GF-D8 (cell line): ENCODE data around the gene CDHR4.
"Not testable (repeated sequence)": the region's sequence is repeated elsewhere in the genome, so short reads cannot be mapped to it uniquely, and the experiment has no call there.

ENCODE experiments used
- DNase-seq: peaks from one replicate; lab custom pipeline; 2025; lab: John Stamatoyannopoulos, UW

The CDHR4 gene, protein sequence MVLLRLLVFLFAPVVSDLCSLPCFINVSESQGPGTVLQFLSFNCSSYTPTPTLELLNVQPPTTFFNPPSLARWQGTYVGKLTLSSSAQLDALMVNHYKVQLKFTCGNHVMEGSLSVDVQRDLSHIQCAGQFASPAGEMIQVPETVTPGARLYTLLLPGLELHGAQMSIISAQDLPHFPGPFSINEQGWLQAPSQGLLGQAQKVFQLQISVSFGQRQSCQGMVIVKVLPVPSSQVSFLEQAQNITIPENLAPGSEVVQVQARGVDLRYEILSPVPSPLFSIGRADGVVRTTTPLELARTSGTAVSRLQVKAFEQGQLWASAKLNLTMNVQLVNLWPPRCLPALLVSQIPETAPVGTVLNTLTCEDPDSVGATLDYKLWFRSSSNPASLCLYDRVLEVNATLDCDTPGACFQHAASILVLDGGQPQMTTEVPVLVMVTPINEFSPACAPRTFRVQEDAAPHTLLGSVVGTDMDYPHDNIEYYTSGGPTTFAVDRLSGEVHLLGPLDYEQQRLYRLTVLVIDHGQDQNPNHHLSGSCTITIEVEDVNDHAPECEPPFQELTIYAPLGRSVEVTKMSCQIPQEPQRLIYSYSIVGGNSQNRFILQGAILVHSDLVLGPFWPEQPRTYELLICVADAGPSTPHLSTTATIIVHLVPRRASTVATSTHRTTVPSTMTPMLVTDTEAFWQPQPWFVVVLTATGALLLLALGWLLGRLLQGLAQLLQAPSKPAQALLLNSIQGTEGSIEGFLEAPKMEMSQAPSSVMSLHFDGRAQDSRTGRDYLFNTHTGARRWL

DNA sequence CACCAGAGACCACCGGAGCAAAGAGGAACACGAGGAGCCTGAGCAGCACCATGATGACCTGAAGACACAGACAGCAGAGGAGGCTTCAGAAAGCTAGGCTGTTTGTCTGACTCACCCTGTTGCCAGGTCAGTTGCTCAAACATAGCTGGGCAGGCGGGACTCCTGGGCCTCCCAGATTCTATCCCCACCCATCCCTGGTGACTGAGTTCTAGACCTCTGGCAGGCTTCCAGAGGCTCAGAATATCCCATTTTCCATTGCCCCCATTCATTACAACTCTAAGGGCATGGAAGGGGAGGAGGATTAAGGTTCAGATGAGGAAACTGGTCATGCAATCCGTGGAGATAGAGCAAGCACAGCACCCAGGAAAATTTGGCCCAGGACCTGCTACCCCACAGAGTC lies at the start of gene CDHR4:
TSS of gene CDHR4 (minus strand) at position 113 of the 400 bp plus-strand sequence. CDS start at position 52, 61 bp downstream.
- DNase-seq = no peak

DNA sequence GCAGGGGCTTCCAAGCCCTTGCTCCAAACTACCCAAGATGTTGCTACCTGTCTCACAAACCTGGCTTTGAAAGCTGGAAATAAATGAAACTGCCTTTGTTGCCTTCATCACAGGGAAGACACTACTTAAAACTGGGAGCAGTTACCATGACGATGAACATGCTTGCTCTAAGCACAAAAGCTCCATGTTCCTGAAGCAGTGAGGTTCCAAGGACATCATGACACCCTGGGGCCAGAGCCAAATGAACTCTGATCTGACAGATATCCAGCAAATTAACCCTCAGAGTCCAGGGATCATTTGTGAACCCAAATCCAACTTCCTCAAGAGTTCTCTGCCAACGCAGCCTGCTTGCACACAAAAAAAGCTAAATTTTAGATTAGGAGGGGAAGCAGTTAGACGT lies 46.0 kb upstream of the CDHR4 start:
- DNase-seq = no peak

DNA sequence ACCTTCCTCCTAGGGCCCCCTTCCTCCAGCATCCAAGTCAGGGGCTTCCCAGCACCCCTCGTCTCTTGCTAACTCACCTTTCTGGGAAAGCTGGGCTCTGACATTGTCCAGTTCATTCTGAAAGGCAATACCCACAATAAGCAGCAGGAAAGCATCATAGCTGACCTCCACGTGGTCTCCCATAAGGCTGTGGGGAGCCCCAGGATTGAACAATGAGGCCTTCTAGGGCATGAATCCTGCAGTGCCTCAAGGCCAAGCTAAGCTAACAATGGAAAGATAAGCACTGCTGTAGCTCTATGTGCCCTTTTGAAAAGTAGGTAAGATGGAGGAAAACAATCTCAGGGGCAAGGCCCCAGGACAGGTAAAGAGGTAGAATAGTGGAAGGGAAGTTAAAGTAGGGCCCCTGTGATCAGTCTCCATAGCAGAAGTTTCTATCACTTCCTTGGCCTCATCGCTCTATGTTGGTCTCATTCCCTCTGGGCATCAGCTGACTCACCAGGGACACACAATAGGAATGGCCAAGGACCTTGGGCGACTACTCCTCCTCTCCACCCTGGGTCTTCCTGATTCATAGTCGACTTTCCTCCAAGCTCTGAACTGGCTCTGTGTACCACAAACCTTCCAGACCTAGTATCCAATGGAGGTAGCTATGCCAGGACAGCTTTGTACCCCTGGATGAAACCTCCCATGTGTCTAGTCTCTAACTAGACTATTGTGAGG lies 45.0 kb upstream of the CDHR4 start:
- no peak for DNase-seq

DNA sequence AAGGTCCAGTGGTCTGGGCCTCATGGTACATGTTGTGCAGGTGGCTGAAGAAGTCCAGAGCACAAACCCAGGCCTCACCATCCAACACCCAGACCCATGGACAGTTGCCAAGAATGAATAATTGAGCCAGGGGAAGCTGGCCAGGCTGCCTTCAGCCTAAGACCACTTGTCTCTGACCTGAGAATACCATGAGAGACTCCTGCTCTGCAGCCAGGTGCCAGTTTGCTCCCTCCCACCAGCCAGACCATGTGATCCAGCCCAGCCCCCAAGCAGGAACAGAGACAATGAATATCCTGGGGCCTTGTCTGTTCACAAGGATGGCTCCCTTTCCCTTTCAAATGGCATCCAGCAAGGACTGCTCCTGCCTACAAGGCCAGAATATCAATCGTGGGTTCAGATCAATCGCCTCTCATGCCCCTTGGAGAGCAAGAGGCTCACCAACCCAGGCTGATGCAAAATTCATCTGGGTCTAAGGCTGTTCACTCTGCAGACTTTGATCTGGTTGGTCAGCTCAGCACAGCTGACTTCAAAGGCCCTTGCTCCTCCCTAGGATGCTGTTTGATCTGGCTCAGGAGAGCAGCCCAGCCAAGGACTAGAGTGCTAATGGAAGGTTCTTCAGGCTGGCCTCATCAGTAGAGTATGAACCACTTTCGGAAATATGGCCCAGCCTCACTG lies 43.3 kb upstream of the CDHR4 start:
- no peak for DNase-seq

DNA sequence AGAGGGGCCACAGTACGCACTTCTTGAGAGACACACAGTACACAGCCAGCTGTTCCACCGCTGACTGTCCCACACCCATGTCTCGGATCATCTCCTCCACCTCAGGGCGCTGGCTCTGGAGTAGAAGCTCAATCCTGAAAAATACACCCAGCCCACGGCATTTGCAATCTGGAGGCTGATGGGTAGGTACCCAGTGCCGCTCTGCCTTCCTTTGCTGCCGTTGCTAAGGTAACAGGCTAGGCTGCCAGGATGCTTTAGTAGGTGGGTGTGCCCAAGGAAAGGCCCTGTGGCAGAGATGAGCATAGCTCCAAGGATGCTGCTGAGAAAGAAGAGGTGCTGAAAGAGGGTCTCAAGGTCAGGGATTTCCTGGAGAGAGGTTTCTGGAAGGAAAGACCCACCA lies 42.1 kb upstream of the CDHR4 start:
- no peak for DNase-seq

DNA sequence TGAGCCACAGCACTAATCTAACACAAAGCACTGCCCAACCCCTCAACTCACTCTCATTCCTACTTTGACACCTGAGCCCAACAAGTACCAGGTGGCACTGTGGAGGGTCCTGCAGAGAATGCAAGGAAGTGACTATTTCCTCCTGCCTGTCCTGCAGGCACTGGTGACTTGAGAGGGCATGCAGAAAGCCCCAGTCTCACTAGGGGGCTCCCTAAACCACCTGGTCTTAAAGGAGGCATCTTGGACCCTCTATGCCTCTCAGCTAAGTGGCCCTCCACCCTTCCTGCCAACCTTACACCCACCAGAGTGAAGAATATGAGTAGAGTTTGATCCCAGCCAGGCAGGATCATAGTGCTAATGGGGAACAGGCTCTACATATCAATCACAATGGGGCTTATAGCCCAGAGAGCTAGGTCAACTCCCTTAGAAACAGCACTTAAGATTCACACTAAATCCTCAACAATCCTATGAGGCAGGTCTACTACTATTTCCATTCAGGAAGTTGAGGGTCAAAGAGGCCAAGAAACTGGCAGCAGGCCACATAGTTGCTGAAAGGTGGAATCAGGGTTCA lies 41.5 kb upstream of the CDHR4 start:
- no peak for DNase-seq

DNA sequence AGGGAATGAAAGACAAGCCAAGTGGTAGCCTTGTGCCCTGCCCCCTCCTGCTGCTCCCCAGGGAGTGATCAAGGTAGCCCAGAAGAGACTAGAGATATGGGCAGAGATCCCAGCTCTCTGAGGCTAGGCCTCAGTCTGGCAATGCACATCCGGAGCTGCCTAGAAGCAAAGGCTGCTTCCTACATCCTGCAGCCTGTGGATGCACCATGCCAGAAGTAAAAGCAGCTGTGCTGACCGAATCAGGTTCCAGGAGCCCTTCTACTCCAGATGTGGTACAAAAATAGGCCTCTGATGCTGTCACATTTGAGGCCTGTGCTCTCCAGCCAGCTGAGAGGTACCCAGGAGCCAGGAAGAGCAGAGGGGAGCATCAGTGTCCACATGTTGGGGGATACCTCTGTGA lies 40.7 kb upstream of the CDHR4 start:
- DNase-seq = no peak

DNA sequence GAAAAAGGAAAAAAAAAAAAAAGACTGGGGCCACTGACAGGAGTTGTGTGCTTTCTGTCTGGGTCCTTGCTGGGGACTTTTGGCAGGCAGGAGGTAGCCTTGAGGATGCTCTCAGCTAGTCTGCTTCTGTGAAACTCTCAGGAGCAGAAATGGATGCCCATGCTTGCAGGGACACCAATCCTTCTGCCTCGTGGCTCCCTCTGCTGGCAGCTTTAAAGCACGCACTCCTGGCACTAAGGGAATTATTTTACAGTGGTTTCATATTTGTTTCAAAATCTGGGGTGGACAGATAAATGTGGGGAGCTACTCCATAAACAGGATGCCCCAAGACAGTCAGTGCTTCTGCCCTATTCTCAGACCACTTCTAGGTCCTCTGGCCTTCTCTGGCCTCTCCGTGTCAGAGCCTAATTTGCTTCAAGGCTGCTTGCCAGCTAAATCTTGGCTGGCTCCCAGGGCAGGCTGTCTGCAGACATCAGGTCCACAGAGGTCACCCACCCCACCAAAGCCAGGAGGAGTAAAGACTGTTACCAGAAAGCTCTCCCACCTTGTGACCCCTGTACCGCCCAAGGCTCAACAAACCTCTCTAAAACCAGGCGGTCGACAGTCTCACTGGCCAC lies 39.6 kb upstream of the CDHR4 start:
- peak; percentile 61 for DNase-seq

DNA sequence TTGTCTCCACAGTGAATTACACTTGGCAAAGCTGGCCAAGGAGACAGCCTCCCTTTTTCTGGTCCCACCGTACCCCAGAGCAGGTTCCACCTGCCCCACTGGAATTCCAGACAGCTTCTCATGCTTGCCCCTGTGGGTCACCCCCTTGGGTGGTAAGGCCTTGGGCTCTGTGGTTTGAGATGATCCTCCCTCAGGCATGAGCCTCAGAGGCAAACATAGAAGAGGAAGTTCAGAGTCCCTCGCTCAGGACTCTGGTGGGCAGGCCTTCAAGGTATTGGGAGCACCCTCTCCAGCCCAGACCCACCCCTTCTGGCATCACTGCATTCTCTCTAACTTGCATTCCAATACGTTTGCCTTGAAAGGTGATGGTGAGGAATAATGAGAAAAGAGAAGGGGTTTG lies 31.7 kb upstream of the CDHR4 start:
- peak; percentile 22 for DNase-seq

DNA sequence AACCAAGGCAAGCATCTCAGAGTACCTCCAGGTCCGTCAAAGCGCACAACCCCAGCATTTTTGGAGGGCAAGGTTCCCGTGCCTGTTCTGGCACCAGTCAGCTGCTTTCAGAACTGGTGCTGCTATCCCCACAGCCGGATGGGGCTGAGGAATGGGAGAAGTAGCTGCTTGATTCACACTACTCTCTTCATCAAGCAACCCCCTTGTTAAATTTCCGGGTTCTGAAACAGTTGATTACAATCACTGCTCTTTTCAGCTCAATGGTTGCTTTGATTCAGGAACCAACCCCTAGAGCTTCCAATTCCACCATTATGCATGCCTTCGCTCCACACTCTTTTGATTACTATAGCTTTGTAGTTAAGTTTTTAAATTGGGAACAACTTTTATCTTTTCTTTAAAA lies 26.3 kb upstream of the CDHR4 start:
- DNase-seq = no peak

DNA sequence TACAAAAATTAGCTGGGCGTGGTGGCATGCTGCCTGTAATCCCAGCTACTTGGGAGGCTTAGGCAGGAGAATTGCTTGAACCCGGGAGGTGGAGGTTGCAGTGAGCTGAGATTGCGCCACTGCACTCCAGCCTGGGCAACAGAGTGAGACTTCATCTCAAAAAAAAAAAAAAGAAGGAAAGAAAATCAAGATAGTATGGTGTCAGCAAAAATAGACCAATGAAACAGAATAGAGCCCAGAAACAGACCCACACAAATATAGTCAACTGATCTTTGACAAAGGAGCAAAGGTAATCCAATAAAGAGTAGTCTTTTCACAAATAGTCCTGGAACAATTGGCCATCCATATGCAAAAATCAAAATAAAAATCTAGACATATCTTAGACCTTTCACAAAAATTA lies 23.5 kb upstream of the CDHR4 start:
- not testable (repeated sequence) for DNase-seq

DNA sequence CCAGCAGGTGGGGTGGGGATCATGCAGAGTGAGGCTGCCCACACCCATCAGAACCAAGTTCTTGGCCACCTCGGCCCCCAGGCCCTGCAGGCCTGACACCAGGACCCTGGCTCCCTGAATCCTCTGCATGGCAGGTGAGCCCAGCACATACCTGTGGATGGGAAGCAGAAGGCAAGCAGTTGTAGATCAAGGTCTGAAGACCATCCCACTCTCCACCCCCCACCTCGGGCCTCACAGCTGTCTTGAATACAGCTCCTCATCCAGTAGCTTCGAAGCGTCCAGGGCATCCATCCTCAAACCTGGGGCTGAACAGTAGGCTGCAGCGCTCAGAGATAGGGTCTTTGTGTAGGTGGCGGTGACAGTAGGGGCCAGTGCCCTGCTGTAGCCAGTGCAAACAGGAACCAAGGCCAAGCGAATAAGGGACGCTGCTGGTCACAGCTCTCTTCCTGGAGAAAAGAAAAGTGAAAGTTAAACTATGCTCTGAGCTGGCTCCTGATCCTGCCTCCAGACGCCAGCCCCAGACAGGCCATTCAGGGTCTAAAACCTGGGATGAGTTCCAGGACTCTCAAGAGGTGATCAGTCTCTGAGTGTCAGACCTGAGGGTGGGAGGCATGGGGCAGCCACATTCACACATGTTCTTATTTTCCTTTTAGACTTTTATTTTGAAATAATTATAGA lies 14.0 kb upstream of the CDHR4 start, which contains the start of gene UBA7:
TSS of gene UBA7 (minus strand) at position 457 of the 678 bp plus-strand sequence. CDS start at position 291, 166 bp downstream.
- peak; percentile 36 for DNase-seq

DNA sequence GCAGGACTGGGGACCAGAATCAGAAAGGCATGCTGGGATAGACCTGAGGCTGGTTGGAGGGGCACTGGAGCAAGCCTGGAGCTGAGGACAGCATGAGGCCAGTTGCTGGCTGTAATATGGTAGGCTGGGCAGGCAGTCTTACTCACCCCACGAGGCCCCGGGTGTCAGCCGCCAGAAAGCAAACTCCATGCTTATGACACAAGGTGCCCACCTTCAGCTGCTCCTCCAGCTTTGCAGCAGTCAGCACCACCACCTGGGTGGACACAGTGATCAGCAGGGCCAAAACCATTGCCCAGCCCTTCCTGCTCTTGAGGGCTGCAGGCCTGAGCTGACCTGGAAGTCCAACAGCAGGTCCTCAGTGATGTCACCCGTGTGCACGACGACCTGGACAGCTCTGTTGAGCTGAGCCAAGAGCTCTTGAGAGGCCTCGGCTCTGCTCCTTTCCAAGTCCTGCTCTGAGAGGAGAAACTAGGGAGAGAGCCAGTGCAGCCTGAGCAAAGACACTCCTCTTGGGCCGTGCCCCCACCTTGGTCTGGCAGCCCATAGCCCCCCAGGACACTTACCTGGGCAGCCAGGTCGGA lies 13.3 kb upstream of the CDHR4 start:
- no peak for DNase-seq

DNA sequence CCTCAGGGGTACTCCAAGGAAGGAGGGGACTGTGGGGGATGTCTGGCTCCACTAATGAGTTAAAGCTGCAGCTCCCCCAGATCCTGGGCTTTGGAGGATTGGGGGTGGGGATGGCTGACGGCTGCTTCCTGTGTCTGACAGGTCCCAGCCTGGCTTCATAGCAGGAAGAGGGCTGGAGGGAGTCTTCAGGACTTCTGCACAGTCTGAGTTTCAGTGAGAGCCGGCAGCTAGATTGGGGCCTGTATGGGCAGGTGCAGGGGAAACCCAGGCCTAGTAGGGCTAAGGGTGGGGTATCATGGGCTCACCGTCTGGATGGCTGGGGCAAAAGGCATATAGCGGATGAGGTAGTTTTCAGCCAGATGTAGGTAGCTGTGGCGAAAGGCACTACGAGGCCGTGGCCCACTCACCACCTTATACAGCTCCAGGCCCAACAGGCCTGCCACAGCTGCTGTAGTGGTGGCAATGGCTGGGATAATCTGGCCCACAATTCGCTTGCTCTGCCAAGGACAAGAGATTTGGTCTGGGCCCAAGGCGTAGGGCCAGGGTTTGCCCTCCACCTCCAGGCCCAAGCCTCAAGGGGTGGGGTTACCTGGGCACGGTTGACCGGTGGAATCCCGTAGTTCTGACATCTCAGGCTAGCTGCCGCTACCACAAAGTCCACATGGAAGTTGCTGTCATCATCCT lies 7.9 kb upstream of the CDHR4 start:
- peak; percentile 5 for DNase-seq

DNA sequence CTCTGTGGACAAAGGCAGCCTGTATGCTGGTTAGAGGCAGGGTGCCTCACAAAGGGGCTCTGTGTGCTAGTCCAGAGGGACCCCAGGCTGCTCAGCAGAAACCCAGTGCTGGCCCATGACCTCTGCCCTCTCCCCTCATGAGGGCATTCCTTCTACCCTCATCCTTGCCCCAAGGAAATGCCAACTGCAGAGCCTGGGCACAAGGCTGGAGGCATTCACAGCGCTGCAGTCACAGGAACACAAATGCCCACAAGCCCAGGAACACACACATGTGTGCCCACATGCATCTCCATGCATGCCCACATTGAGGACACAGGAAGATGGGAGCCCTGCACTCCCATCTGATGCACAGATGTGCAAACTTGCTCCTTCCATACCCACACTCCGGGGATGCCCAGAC lies 7.2 kb upstream of the CDHR4 start:
- peak; percentile 4 for DNase-seq

DNA sequence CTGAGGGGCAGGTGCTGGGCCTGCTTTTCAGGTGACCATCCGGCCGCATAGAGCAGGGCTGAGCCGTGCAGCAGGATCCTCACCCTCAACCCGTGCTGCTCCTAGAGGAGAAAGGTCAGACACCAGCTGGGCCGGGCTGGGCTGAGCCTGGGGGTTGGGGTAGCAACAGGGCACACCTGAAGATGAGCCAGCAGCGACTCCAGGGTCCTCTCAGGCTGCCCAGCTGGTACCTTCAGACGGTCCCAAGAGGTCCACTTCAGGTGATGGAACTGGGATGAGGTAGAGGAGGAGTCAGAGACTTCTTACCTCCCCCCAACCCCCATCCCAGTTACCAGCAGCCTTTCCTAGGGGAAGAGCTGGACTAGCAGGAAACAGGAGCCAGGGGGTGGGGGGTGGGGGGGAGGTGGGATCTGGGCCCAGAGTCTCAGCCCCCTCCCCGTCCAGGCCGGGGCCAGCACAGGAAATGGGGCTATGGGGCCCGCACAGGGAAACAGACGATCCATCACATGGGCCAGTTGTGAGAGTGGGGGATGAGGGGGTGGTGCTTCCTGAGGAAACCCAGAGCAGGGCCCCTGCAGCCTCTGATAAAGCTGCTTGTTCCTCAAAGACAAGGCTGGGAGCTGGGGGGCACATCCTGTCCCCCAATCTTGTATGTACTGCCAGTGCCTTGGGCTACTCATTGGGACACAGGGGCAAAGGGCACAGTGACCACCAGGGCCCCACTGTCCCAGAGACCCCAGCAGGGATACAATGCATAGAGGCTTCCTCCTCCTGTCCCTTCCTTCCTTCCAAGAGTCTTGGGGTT lies 6.4 kb upstream of the CDHR4 start:
- peak; percentile 84 for DNase-seq

DNA sequence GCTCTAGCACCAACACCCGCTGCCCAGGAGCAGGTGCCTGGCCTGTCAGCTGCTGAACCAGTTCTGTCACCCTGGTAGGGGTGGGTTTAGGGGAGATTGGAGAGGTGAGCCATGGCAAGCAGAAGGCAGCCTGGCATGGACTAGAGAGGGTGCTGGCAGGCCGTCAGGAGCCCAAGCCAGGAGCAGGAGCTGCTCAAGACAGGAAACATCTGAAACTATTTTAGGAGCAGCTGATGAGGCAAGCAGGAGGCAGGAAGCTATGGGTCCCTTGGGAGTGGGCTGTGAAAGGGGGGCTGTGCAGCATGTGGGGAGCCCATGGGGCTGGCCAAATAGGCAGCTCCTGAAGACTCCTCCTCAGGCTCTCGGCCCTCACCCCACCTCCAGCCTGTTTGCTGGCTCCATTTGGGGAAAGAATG lies 5.7 kb upstream of the CDHR4 start:
- DNase-seq = peak; percentile 98

DNA sequence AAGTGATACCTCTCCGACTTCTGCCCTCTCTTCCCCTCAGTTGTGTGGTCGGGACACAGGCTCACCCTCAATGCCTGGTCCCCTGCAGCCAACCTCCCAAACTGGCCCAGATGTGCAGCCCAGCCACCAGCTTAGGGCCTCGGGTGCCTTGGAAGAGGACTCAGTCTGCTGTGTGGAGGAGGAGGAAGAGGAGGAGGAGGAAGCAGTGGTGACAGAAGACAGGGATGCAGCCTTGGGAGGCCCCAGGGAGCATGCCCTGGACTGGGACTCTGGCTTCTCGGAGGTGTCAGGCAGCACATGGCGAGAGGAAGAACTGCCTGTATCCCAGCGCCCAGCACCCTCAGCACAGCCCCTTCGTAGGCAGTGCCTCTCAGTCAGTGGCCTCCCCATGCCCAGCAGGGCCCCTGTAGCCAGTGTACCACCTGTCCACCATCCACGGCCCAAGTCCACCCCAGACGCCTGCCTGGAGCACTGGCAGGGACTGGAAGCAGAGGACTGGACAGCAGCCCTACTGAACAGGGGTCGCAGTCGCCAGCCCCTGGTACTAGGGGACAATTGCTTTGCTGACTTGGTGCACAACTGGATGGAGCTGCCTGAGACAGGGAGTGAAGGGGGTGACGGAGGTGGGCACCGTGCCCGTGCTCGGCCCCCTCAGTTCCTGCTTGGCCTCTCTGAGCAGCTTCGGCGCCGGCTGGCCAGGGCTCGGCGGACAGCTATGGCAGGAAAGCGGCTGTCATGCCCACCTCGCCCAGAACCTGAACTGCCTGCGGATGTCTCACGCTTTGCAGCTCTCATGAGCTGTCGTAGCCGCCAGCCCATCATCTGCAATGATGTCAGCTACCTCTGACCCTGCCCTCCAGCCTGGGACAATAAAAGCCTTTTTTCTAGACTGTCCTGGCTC lies 4.7 kb upstream of the CDHR4 start:
- peak; percentile 26 for DNase-seq
